Large intestine (tissue), 3 donors: ENCODE results near the gene PZP. TPM values are rescaled to one million over a fixed set of nuclear protein-coding genes. Genes with fewer than 3 reads are reported as not detected.

Experiments used
- DNase-seq, 2 donors: peaks; one replicate each; pipeline versions ENCODE4 v3.0.0 to v3.0.0-alpha.2; 2013
- H3K27ac ChIP-seq: one replicate; pipeline ENCODE4 v1.5.1; 2013; ENCODE audit warnings: low read length
- H3K27me3 ChIP-seq: 2 replicates; pipeline ENCODE4 v1.6.1; 2013; ENCODE audit warnings: low read length; ENCODE audit not compliant: control insufficient read depth, insufficient read depth
- H3K36me3 ChIP-seq: 2 replicates; pipeline ENCODE4 v1.6.1; 2013; ENCODE audit warnings: low read length; ENCODE audit not compliant: control insufficient read depth, insufficient read depth
- H3K4me1 ChIP-seq: one replicate; pipeline ENCODE4 v1.6.1; 2013; ENCODE audit warnings: low read length; ENCODE audit not compliant: control insufficient read depth, insufficient read depth
- H3K4me3 ChIP-seq: one replicate; pipeline ENCODE4 v1.5.1; 2013; ENCODE audit warnings: low read length
- H3K9me3 ChIP-seq: one replicate; pipeline ENCODE4 v1.6.1; 2013; ENCODE audit warnings: mild to moderate bottlenecking, low read depth, low read length, moderate library complexity; ENCODE audit not compliant: control insufficient read depth
- WGBS: methylation state at CpG from one replicate; pipeline ENCODE4 v1.1.5; 2013; ENCODE audit warnings: low lambda C conversion rate; ENCODE audit not compliant: insufficient coverage; 5-methylcytosine and 5-hydroxymethylcytosine counted together
- polyA plus RNA-seq: library from polyadenylated mRNA; unstranded; fragments of 120-200 nt; gene quantifications from one replicate; pipeline ENCODE4 v1.2.1, GENCODE V29; 2013

Gene PZP
- polyA plus RNA-seq, 1 donor = 0.24 TPM

DNA sequence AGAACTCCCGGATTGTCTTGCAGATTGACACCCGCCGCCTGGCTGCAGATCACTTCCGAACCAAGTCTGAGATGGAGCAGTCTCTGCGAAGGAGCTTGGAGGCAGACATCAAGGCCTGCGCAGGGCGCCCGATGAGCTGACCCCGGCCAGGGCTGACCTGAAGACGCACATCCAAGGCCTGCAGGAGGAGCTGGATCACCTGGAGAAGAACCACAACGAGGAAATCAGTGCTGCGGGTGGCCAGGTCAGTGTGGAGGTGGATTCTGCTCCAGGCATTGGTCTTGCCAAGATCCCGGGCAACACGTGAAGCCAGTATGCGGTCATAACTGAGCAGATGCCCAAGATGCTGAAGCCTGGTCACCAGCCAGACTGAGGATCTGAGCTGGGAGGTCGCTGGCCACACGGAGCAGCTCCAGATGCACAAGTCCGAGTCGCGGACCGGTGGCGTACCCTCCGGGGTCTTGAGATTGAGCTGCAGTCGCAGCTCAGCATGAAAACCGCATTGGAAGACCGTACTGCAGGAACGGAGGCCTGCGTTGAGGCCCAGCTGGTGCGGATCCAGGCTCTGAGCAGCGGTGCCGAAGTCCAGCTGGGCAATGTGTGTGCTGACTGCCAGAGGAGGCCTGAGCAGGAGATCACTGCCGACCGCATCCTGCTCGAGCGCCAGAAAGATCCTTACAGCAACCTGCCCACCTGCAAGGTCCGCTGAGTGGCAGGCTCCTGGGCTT lies 80.1 kb downstream of the PZP start:
- Histone ChIP-seq H3K4me3 (no peak overlapping the region), H3K9me3 (peaks cover 26% of the 10 kb centered on the region), H3K4me1 (peaks cover 8% of the 10 kb centered on the region), H3K36me3 (no peaks in the 10 kb centered on the region), H3K27me3 (no peaks in the 10 kb centered on the region), H3K27ac (no peak overlapping the region)
- DNase-seq = no peak
- no CpG with 5 or more reads among the region's 36 CpGs for WGBS

GRCh38 chr12:9127484-9127883 lies 80.7 kb downstream of the PZP start:
- Histone ChIP-seq H3K4me3 (no peak overlapping the region), H3K27me3 (no peaks in the 10 kb centered on the region), H3K27ac (no peak overlapping the region), H3K9me3 (peaks cover 26% of the 10 kb centered on the region), H3K4me1 (peaks cover 4% of the 10 kb centered on the region), H3K36me3 (no peaks in the 10 kb centered on the region)
- WGBS = no CpG with 5 or more reads among the region's 21 CpGs
- DNase-seq = no peak

DNA sequence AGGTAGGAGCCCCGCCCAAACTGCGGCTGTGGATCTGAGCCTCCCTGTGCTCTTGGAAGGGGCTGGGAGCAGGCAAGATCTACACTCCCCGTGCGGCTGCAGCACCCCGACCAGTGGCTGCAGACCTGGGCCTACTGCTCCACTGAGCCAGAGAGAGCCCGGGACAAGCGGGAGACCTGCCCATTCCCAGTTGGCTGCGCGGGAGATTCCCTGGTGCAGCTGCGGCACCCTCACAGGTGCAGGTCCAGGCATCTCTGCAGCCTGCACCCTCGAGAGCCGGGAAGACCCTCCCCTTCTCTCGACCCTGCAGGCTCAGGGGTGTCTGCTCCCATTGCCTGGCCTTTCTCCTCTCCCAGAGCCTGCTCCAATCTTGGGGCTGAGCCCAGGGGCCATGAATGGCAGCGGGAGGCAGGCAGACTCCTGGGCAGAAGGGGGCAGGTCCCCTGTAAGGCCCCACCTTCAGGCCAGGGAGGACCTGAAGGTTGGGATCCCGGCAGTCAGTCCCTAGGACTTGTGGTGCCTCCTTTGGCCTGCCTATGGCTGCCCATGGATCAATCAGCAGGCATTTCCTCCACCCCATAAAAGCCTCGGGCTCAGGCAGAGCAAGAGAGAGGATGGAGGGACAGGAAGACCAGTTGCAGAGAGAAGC lies 83.7 kb downstream of the PZP start:
- no peak overlapping the region for H3K4me3 ChIP-seq
- WGBS = no CpG with 5 or more reads among the region's 16 CpGs

GRCh38 chr12:9123781-9124382 lies 84.3 kb downstream of the PZP start:
- WGBS = 77% methylated on average over 3 of the region's 14 CpGs
- Histone ChIP-seq H3K36me3 (no peaks in the 10 kb centered on the region), H3K27me3 (no peaks in the 10 kb centered on the region), H3K4me1 (no peaks in the 10 kb centered on the region), H3K4me3 (no peak overlapping the region), H3K27ac (no peak overlapping the region), H3K9me3 (peaks cover 18% of the 10 kb centered on the region)
- no peak for DNase-seq

More for the DNA sequence above, 83.7 kb downstream of the PZP start:
- Histone ChIP-seq H3K36me3 (no peaks in the 10 kb centered on the region), H3K27ac (no peak overlapping the region), H3K9me3 (peaks cover 18% of the 10 kb centered on the region), H3K27me3 (no peaks in the 10 kb centered on the region), H3K4me1 (no peaks in the 10 kb centered on the region)
- no peak for DNase-seq

- no peaks in the 10 kb centered on the region for H3K36me3 ChIP-seq
- no peaks in the 10 kb centered on the region for H3K27me3 ChIP-seq
- H3K9me3 ChIP-seq = peaks cover 6% of the 10 kb centered on the region
- H3K27ac ChIP-seq = no peak overlapping the region
- WGBS = no CpG with 5 or more reads among the region's 3 CpGs
- no peak for DNase-seq
- no peak overlapping the region for H3K4me3 ChIP-seq
- no peaks in the 10 kb centered on the region for H3K4me1 ChIP-seq
These were observed 86.0 kb downstream of the PZP start for GRCh38 chr12:9122091-9122609.

DNA sequence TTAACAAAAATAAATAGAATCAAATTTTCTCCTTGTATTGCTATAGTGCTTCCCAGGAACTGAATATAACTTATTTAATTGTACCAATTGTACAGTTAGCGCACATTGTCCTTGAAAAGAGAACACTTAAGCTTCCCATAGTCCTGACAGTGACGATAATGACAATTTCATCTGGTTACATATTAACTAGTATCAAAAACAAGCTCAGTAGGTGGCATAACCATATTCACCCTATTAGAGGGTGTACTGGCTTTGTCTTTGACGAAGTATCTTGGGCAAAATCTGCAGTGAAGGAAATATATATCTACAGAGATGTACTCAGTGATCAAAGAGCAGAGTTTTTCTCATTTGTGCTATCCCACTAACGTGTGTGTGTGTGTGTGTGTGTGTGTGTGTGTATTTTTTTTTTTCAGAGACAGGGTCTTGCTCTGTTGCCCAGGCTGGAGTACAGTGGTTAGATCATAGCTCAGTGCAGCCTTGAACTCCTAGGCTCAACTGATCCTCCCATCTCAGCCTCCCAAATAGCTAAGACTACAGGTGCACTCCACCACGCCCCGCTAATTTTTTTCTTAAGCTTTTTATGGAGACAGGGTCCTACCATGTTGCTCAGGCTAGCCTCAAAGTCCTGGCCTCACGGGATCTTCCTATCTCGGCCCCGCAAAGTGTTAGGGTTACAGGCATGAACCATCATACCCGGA lies 87.6 kb downstream of the PZP start:
- H3K9me3 ChIP-seq = peaks cover 6% of the 10 kb centered on the region
- WGBS = 78% methylated on average over 4 of the region's 10 CpGs
- H3K4me3 ChIP-seq = no peak overlapping the region
- no peak overlapping the region for H3K27ac ChIP-seq
- no peaks in the 10 kb centered on the region for H3K27me3 ChIP-seq
- H3K36me3 ChIP-seq = no peaks in the 10 kb centered on the region
- no peak for DNase-seq
- no peaks in the 10 kb centered on the region for H3K4me1 ChIP-seq

DNA sequence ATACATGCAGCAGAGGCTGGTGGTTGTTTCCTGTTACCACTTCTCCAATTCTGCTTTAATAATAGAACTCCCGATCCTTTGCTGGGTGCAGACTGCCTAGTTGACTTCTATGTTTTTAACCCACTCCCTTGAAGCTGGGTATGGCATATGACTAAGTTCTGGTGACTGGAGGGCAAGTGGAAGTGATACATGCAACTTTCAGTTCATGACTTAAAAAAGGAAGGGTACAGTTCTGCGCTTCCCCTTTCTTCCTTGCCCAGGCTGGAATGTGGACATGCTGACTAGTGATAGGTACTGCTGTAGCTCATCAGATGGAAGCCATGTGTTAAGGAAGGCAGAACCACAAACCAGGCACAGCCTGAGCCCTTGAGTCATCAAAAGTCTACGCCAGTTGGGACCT lies 90.0 kb downstream of the PZP start:
- H3K9me3 ChIP-seq = no peaks in the 10 kb centered on the region
- H3K36me3 ChIP-seq = no peaks in the 10 kb centered on the region
- no CpG with 5 or more reads among the region's 3 CpGs for WGBS
- H3K27me3 ChIP-seq = no peaks in the 10 kb centered on the region
- H3K4me3 ChIP-seq = no peak overlapping the region
- no peaks in the 10 kb centered on the region for H3K4me1 ChIP-seq
- no peak for DNase-seq
- H3K27ac ChIP-seq = no peak overlapping the region

DNA sequence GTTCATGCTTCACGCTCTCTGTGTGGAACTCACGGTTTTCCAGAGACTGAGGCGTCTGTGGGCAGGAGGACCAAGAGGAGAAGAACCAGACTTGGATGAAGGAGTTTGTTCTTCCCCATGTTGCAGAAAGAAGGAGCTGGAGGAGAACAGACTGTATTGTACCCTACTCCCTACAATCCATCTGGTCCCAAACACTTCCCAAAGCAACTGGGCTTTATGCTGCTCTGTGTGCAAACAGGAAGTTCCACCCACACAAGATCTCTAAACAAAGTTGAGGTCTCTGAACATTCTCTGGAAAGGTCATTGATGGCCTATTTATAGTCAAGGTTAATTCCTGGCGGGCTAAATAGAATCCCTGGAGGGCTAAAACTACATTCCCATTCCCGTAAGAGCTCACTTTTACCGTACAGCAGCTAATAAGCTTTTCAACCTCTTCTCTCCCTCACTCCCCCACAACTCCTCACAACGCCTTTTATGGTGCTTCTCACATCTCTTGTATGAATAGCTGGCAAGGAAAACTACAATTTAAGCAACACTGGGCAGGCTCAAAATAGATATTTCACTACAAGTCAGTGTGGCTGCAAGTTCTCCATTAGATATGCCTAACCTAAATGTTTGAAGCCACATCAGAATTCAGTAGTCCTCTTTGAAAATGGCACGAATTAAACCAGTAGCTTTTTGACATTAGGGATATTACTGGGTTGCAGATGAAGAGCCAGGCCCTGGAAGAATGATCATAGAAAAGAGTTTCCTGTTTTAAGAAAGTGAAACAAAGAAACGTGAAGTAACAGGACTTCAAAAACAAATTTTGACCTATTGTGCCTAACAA lies 92.2 kb downstream of the PZP start, which contains the start of gene A2M:
A2M (minus strand) TSS at position 189 of the 829 bp plus-strand sequence; CDS start at position 119, 70 bp downstream.
- Histone ChIP-seq H3K27me3 (no peaks in the 10 kb centered on the region), H3K4me1 (no peaks in the 10 kb centered on the region), H3K4me3 (peak within 1 kb of the TSS; percentile 10), H3K27ac (peak within 1 kb of the TSS; percentile 8), H3K9me3 (no peaks in the 10 kb centered on the region), H3K36me3 (peaks cover 3% of the 10 kb centered on the region)
- 95% methylated on average over 4 of the region's 9 CpGs for WGBS
- peak; percentile 13 to 21 for DNase-seq

DNA sequence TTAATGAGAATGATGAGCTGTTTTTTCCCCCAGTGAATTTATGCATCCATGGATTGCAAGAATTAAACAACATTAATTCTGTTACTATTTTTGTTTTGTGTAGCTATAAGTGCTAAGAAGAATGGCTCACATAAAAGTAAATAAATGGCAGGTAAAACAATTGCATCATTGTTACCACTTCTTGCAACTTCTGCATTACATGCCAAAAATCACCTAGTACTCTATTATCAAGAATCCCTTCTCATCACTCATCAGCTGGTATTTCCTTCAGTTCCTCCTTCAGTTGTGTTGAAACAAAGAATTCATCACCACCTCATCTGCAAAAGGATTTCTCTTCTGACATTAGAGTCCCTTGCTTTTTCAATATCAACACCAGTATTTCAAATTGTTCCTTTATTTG lies 93.2 kb downstream of the PZP start:
- Histone ChIP-seq H3K27me3 (no peaks in the 10 kb centered on the region), H3K4me1 (no peaks in the 10 kb centered on the region), H3K36me3 (peaks cover 3% of the 10 kb centered on the region), H3K4me3 (peak overlapping the region; percentile 10), H3K9me3 (no peaks in the 10 kb centered on the region), H3K27ac (no peak overlapping the region)
- no peak for DNase-seq

DNA sequence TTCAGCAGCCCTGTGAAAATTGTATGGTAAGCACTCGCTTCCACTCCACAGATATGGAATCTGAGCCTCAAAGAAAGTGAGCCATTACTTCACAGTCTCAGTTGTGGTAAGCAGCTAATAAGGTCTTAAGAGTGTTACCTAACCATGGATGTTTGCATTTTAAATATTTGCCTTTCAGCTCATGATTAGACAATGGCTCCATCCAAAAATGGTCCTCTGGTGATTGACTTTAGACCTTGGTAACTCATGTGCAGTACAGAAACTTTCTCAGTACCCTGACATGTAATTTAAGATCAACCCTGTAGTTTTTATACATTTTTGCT lies 94.2 kb downstream of the PZP start:
- H3K36me3 ChIP-seq = peaks cover 3% of the 10 kb centered on the region
- no CpG with 5 or more reads among the region's 1 CpG for WGBS
- no peak overlapping the region for H3K4me3 ChIP-seq
- H3K27me3 ChIP-seq = no peaks in the 10 kb centered on the region
- H3K9me3 ChIP-seq = no peaks in the 10 kb centered on the region
- no peak for DNase-seq
- H3K27ac ChIP-seq = no peak overlapping the region
- no peaks in the 10 kb centered on the region for H3K4me1 ChIP-seq
